Activated T-cell treated with anti-CD3 and anti-CD28 coated beads, Interleukin-2, amount 50 U/mL, for 24 hours (primary cell): ENCODE results near the gene HPS1.

Experiments used
- DNase-seq: peaks from one replicate; pipeline ENCODE4 v3.0.0-alpha.2; 2020
- H3K27ac Mint-ChIP-seq: 2 replicates; pipeline ENCODE4 v1.8.0; 2020; ENCODE audit warnings: mild to moderate bottlenecking, mixed read lengths
- H3K27me3 Mint-ChIP-seq: 2 replicates; pipeline ENCODE4 v1.8.0; 2020; ENCODE audit warnings: mixed read lengths
- H3K36me3 Mint-ChIP-seq: 2 replicates; pipeline ENCODE4 v1.8.0; 2020; ENCODE audit warnings: low read depth, mixed read lengths
- H3K4me1 Mint-ChIP-seq: 2 replicates; pipeline ENCODE4 v1.8.0; 2020; ENCODE audit warnings: low read depth, mixed read lengths
- H3K4me3 Mint-ChIP-seq: 2 replicates; pipeline ENCODE4 v1.8.0; 2020; ENCODE audit warnings: mild to moderate bottlenecking, moderate library complexity, mixed read lengths
- H3K9me3 Mint-ChIP-seq: 2 replicates; pipeline ENCODE4 v1.8.0; 2020; ENCODE audit warnings: mixed read lengths

The HPS1 gene

DNA sequence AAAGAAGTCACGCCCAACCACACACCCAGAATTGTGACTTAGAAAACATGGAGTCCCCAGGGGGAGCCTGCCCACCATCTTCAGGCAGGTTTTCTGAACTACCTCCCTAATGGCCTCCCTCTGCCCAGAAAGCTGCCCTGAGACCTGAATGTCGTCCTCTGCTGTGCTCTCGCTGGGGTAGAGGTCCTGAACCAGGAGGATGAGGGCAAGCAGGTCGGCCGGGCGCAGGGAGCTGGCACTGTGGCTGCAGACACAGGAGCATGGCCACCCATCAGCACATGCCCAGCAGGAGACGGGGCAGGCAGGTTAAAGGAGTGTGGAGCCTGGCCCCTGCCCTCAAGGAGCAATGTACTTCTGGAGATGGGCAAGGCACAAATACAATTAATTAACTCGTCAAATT lies 16.3 kb downstream of the HPS1 start:
- Mint-ChIP-seq H3K36me3 (peaks cover 88% of the 10 kb centered on the region), H3K9me3 (no peaks in the 10 kb centered on the region), H3K4me3 (no peak overlapping the region), H3K27me3 (no peaks in the 10 kb centered on the region), H3K4me1 (no peaks in the 10 kb centered on the region), H3K27ac (no peak overlapping the region)
- no peak for DNase-seq

DNA sequence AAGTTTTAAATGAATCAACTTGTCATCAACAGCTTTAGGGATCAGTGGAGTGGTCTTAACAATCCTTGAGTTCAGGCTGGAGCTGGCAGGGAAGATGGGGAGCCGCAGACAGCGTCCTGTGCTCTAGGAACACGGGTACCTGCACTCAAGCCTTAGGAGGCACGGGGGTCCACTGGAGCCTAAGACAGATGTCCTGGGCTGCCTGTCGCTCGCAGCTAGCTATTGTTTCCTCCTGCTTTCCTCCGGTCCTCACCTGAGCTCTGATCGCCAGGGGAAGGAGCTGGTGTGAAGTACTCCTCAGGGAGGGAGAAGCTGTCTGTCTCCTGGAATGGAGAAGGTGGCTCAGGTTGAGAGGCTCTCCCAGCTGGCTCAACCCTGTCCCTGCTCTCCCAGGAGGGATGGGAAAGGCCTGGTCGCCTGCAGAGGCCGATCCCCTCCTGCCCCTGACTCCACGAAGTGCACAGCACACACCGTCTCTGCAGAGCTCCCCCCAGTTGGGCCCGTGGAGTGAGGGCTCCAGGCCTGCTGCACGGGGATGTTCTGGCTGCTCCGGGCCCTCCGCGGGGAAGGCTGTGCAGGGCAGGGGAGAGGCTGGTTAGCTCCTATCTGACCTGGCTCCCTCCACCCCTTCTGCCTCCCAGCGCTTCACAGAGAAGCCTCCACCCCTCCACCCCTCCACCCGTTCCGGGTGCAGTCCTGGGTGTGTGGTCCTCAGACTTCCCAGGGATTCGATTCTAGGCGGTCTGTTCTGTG lies 17.2 kb downstream of the HPS1 start:
- no peaks in the 10 kb centered on the region for H3K9me3 Mint-ChIP-seq
- no peak overlapping the region for H3K27ac Mint-ChIP-seq
- H3K36me3 Mint-ChIP-seq = peaks cover 87% of the 10 kb centered on the region
- H3K27me3 Mint-ChIP-seq = no peaks in the 10 kb centered on the region
- DNase-seq = no peak
- no peak overlapping the region for H3K4me3 Mint-ChIP-seq
- no peaks in the 10 kb centered on the region for H3K4me1 Mint-ChIP-seq

DNA sequence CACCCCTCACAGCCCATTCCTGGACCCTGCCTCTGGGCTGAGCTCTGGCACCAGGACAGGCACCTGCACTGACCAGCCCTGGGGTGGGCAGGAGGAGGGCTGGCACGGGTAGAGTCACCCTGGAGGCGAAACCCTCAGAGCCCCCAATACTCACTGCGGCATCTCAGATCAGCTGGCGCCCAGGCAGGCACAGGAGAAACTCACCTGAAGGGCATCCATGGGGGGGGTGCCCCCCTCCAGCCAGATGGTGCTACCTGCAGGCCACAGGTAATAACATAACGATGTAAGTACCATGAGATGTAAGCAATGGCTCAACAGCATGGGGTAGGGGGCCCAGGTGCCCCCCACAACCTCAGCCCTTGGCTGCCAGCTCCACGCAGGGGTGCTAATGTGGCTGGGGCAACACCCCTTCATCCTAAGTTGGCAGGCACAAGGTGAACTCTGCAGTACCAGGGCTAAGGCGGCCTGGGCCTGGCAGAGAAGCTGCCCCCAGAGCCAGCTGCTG lies 19.7 kb downstream of the HPS1 start:
- Mint-ChIP-seq H3K4me3 (no peak overlapping the region), H3K27ac (no peak overlapping the region), H3K36me3 (peaks cover 84% of the 10 kb centered on the region), H3K9me3 (no peaks in the 10 kb centered on the region), H3K27me3 (no peaks in the 10 kb centered on the region), H3K4me1 (no peaks in the 10 kb centered on the region)
- DNase-seq = no peak

DNA sequence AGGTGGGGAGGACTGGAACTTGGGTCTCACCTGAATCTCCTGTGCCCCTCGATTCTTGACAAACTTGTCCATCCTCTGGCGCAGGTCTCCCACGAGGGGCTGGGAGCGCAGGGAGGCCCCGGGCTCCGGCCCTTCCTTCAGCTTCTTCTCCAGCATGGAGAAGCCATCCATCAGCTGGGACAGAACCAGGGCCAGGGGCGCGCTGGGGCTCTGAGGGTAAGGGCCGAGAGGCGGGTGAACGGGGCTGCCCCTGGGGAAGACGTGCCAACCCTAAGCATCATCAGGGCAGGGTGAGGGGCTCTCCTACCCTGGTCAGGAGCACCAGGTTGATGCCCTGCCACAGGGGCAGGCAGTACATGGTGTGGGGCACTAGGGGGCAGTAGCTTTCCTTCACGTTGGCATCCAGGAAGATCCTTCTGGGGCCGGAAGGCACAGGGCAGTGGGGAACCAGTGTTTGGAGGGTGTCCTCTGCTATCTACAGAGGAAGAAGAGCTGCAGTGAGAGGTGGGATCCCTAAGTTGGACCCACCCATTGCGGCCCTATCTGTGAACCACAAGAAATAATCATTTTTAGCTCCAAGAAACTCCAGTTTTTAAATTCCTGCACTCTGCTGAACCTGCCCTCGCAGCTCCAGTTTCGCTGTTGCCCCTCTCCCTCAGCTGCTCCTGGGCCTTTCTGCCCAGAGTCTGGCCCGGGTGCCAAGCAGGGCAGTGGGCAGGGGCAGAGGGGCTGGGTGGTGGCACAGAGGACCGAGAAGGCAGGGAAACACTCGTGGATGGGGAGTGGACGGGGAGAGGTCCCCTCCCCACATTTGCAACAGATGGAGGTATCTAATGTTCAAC lies 21.0 kb downstream of the HPS1 start:
- H3K9me3 Mint-ChIP-seq = no peaks in the 10 kb centered on the region
- peak; percentile 64 for DNase-seq
- no peaks in the 10 kb centered on the region for H3K4me1 Mint-ChIP-seq
- H3K4me3 Mint-ChIP-seq = no peak overlapping the region
- no peaks in the 10 kb centered on the region for H3K27me3 Mint-ChIP-seq
- peaks cover 81% of the 10 kb centered on the region for H3K36me3 Mint-ChIP-seq
- no peak overlapping the region for H3K27ac Mint-ChIP-seq

DNA sequence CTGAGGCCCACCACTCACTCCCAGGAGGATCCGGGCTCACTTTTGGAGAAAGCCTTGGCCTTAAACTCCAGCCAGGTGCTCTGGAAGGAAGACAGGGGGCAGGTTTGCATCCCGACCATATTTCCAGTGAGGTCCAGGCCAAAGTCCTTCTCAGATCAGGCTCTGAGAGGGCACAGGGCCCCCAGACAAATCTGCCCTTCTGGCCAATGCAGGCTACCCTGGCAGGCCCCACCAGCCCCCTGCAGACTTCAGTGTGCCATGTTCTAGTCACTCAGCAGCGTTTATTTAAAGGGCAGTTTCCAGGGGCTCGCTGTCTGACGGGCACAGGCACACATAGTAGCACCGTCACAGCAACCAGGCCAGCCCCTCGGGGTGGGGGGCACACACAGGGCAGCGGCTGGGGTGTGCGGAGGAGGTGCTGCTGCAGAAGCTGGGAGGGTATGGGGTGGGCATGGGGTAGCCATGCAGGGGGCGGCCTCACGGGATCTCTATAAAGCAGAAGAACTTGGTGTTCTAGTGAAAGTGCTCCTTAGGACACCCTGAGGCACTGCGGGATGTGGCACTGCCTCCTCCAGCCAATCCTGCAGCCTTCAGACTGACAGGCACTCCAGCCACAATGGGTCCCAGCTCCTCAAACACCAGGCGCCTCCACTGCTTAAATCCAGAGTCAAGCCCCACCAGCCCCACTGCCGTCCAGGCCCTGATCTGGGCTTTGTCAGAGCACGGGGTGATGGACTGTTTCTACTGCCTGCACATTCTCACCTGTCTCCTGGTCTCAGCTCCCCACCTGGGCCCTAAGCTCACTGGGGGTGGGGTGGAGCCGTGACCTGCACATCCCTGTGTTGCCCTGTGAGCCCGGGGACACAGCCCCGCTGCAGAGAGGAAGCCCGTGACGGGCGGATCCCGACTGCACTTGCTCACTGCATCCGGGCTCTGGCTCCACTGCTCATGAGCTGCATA lies 22.2 kb downstream of the HPS1 start:
- no peak for DNase-seq
- no peaks in the 10 kb centered on the region for H3K27me3 Mint-ChIP-seq
- no peaks in the 10 kb centered on the region for H3K4me1 Mint-ChIP-seq
- H3K27ac Mint-ChIP-seq = no peak overlapping the region
- peaks cover 77% of the 10 kb centered on the region for H3K36me3 Mint-ChIP-seq
- H3K9me3 Mint-ChIP-seq = no peaks in the 10 kb centered on the region
- H3K4me3 Mint-ChIP-seq = no peak overlapping the region

DNA sequence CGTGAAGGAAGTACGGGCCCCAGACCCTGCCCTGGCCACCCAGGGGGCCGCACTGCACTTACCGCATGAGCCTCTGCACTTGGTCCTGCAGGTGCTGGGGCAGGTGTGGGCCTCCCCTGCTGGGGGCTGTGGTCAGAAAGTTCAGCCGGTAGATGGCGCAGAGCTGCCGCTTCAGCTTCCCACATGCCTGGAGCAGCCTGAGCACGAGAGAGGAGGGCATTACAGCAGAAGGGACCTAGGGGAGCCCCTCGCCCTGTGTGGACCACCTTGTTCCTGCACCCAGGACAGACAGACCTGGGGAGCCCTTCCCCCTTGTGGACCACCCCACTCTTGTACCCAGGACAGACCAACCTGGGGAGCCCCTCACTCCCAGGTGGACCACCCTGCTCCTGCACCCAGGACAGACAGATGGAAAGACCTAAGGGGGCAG lies 23.0 kb downstream of the HPS1 start:
- no peaks in the 10 kb centered on the region for H3K27me3 Mint-ChIP-seq
- H3K4me1 Mint-ChIP-seq = no peaks in the 10 kb centered on the region
- DNase-seq = no peak
- H3K36me3 Mint-ChIP-seq = peaks cover 82% of the 10 kb centered on the region
- H3K9me3 Mint-ChIP-seq = no peaks in the 10 kb centered on the region
- H3K4me3 Mint-ChIP-seq = no peak overlapping the region
- H3K27ac Mint-ChIP-seq = no peak overlapping the region

DNA sequence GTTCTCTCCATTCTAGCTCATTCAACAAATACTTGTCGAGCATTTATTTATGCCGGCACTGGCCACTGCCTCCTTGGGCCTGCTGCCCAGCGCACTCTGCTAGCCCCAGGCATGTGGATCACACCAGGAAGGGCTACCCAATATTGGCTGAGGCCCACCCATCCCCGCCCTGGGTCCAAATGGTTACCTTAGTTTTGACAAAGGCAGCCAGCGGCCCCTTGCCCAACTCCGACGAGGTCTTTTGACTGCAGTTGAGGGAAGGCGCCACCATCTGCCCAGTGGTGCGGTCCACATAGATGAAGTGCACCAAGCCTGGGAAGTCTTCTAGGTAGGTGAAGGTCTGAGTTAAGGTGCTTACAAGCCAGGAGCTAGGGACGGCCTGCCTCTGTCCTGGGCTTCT lies 24.6 kb downstream of the HPS1 start:
- Mint-ChIP-seq H3K27ac (peak overlapping the region; percentile 72), H3K36me3 (peaks cover 82% of the 10 kb centered on the region), H3K4me3 (no peak overlapping the region), H3K9me3 (no peaks in the 10 kb centered on the region), H3K27me3 (no peaks in the 10 kb centered on the region), H3K4me1 (no peaks in the 10 kb centered on the region)
- DNase-seq = no peak

DNA sequence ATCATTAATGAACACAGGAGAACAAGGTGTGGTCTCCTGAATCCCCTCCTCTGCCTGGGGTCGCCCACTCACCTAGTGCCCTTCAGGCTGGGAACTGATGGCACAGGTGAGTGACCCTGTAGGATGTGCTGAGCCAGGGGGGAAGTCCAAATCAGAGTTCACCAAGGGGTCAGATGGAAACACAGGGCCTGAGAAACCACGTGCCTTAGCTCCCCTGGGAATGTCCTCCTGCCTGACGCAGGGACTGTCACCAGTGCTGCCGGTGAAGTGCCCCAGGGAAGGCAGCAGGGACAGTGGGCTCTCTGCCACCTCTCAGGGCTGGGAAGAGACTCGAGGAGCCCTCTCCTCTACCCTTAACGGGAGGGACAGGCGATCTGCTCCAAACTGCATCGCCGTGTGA lies 25.9 kb downstream of the HPS1 start:
- peaks cover under 1% of the 10 kb centered on the region for H3K4me1 Mint-ChIP-seq
- H3K27ac Mint-ChIP-seq = peak overlapping the region; percentile 47
- H3K36me3 Mint-ChIP-seq = peaks cover 86% of the 10 kb centered on the region
- no peaks in the 10 kb centered on the region for H3K27me3 Mint-ChIP-seq
- no peaks in the 10 kb centered on the region for H3K9me3 Mint-ChIP-seq
- no peak for DNase-seq
- no peak overlapping the region for H3K4me3 Mint-ChIP-seq

DNA sequence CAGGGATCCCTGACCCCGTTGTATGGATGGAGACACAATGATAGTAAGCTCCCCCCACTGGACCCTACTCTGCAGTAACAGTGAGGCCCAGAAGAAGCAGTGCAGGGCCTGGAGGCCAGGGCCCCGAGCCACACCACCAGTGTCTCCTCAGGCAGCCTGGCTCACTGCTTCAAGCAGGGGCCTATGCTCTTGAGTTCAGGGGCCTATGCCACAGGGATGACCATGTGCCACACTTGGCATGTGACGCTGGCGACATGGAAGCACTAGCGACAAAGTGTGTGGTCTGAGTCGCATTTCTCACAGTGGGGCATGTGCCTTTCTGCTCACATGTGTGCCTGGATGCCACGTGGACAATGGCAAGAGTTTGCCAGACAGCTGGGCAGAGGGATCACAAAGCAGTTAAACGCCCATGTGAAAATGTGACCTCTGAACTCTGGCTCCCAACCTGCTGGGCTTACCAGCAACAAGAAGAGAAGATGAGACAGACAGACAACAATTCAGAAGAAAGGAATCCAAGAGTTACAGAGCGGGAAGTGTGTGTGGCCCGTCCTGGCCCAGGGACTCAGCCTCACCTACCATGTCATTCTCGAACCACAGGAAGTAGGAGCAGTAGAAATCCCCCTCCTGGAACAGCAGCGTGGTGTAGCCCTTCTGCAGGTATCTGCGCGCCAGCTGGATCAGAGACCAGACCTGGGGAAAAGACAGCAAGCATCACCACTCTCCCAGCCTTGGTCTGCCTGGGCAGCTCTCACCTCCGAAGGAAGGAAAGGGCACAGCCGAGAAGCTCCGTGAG lies 27.1 kb downstream of the HPS1 start:
- Mint-ChIP-seq H3K36me3 (peaks cover 76% of the 10 kb centered on the region), H3K27ac (peak overlapping the region; percentile 19)

DNA sequence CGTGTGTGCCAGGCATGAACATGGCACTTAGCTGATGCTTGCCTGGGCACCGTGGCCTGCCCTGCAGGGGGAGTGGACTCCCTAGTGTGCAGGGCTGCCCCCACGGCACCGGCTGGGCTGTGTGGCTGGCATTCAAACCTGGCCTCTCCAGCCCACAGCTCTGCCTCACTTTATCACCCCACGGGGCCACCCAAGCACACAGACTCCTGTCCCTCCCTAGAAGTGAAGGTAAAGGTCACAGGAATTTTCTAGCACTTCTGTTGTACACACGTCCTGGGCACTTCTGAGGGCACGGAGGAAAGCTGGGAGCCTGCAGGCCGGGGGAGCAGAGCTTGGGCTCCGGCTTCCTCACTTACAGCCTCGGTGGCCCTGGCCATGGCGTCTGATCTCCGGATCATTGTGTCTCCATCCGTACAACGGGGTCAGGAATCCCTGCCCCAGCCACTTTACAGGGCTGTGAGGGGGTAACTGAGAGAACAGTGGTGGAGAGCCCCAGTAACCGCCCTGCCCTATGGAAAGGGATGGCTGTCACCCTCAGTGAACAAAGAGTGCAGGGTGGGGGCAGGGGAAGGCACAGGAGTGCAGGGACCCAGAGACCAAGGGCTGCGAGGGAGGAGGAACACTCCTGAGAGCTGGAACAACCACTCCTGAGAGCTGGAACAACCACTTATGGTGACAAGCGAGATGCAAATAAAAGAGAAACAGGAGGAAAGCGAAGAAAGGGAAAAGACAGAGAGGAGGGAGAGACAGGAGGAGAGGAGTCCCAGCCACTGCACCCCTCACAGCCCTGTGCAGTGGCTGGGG lies 27.9 kb downstream of the HPS1 start:
- Mint-ChIP-seq H3K9me3 (no peaks in the 10 kb centered on the region), H3K4me3 (no peak overlapping the region), H3K4me1 (peaks cover 19% of the 10 kb centered on the region), H3K27ac (peak overlapping the region; percentile 8), H3K27me3 (no peaks in the 10 kb centered on the region), H3K36me3 (peaks cover 69% of the 10 kb centered on the region)
- DNase-seq = no peak

More for the DNA sequence above, 27.1 kb downstream of the HPS1 start:
- Mint-ChIP-seq H3K9me3 (no peaks in the 10 kb centered on the region), H3K27me3 (no peaks in the 10 kb centered on the region), H3K4me1 (peaks cover 12% of the 10 kb centered on the region), H3K4me3 (no peak overlapping the region)
- no peak for DNase-seq

DNA sequence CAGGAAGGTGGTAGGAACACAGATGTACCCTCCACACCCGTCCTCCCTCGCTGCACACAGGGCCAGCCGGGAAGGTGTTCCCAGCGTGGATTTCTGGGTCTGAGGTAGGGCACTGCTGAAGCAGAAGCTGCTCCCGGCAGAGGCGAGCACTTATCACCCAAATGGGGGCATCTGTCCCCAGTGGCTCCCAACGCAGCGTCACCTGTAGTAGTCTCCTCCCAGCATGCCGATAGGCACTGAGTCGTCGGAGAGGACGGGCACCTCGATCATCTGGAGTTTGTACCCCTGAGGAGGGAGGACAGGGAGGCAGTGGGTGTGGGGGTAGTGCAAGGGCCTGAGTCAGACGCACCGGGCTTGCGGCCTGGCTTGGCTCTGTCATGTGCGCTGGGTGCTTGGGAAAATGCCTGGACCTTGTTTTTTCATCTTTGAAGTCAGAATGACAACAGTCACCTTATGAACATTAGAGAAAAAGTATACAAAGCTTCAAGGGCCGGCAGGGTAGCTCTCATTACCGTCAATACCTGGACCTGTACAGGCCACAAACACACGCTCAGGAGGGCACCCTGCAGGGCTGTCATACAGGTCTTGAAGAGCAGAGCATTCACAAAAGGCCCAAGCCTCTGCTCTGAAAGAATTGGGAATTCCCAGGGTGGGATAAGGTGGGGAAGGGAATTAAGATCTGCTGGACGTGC lies 28.6 kb downstream of the HPS1 start:
- DNase-seq = no peak
- no peaks in the 10 kb centered on the region for H3K9me3 Mint-ChIP-seq
- no peak overlapping the region for H3K4me3 Mint-ChIP-seq
- peaks cover 21% of the 10 kb centered on the region for H3K4me1 Mint-ChIP-seq
- peaks cover 62% of the 10 kb centered on the region for H3K36me3 Mint-ChIP-seq
- no peaks in the 10 kb centered on the region for H3K27me3 Mint-ChIP-seq
- no peak overlapping the region for H3K27ac Mint-ChIP-seq

DNA sequence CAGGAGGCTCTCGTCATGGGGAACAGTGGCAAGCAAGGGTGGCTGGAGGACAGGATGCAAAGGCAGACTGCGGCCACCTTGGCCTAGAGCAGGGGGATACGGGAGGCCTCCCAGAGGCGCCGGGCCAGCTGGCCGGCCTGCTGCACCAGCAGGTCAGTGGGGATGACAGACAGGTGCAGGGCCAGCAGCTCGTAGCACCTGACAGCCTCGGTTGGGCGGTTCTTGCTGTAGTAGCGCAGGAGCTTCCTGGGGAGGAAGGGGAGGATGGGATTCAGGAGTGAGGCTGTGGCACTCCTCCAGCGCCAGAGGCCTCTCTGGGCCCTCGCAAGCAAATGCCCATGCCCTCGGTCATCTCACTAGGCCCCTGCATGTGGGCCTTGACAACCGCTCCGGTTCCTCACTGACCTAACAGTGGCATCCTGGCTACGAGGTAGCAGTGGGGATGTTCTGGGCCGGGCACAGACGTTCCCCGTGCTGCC lies 29.2 kb downstream of the HPS1 start:
- no peak overlapping the region for H3K4me3 Mint-ChIP-seq
- no peak for DNase-seq
- peaks cover 57% of the 10 kb centered on the region for H3K36me3 Mint-ChIP-seq
- no peaks in the 10 kb centered on the region for H3K27me3 Mint-ChIP-seq
- H3K4me1 Mint-ChIP-seq = peaks cover 22% of the 10 kb centered on the region
- no peaks in the 10 kb centered on the region for H3K9me3 Mint-ChIP-seq
- no peak overlapping the region for H3K27ac Mint-ChIP-seq
